ENCODE data around the gene ALDOB.

- no peak for TF ChIP-seq YY1 (IDR thresholded peaks at IDR 0.05; ENCODE audit: low read depth, low read length)
- TF ChIP-seq, protein P1, sequence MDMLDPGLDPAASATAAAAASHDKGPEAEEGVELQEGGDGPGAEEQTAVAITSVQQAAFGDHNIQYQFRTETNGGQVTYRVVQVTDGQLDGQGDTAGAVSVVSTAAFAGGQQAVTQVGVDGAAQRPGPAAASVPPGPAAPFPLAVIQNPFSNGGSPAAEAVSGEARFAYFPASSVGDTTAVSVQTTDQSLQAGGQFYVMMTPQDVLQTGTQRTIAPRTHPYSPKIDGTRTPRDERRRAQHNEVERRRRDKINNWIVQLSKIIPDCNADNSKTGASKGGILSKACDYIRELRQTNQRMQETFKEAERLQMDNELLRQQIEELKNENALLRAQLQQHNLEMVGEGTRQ (IDR thresholded peaks at IDR 0.05; ENCODE audit: low read length): no peak
Measured at GRCh38 chr9:101445353-101446029, 9.9 kb upstream of the ALDOB start.
